ENCODE results near the gene CDKL5. TPM values are rescaled to one million over a fixed set of nuclear protein-coding genes. Genes with fewer than 3 reads are reported as not detected.

CDKL5 gene
- total RNA-seq (2014; rRNA removed; shearing (Covaris generic); ENCODE audit: low replicate concordance): 0.82 and 2.1 TPM in 2 replicates

GRCh38 chrX:18425199-18426003 lies at the start of gene CDKL5:
CDKL5 (plus strand) TSS chrX:18425608; CDS start chrX:18507097, 81,489 bp downstream.
- Histone ChIP-seq H2AFZ (ENCODE audit: low read length) (peak within 1 kb of the TSS; percentile 94), H3K9me2 (replicated peaks; ENCODE audit: insufficient read depth, low read length) (no peaks in the 10 kb centered on the region), H4K20me1 (ENCODE audit: insufficient read depth, low read depth, low read length) (no peaks in the 10 kb centered on the region), H3K4me1 (ENCODE audit: low read length) (peaks cover 18% of the 10 kb centered on the region), H3K4me3 (ENCODE audit: low read length) (peak within 1 kb of the TSS; percentile 71), H3K36me3 (ENCODE audit: insufficient read depth, low read length) (no peaks in the 10 kb centered on the region), H3K79me2 (ENCODE audit: low read length) (no peaks in the 10 kb centered on the region), H3K27me3 (ENCODE audit: low read length) (no peaks in the 10 kb centered on the region), H3K27ac (ENCODE audit: low read length) (no peak within 1 kb of the TSS), H3K4me2 (ENCODE audit: low read depth, low read length, poor library complexity, severe bottlenecking) (peak within 1 kb of the TSS; percentile 78), H3K9me3 (ENCODE audit: low read length) (no peaks in the 10 kb centered on the region), H3K9ac (ENCODE audit: low read length) (peak within 1 kb of the TSS; percentile 64)
- DNase-seq: peak; percentile 97

GRCh38 chrX:18377796-18378195 lies 47.6 kb upstream of the CDKL5 start:
- Histone ChIP-seq H4K20me1 (ENCODE audit: insufficient read depth, low read depth, low read length) (no peaks in the 10 kb centered on the region), H3K9me3 (ENCODE audit: low read length) (no peaks in the 10 kb centered on the region), H3K4me2 (ENCODE audit: low read depth, low read length, poor library complexity, severe bottlenecking) (no peak overlapping the region), H3K9ac (ENCODE audit: low read length) (no peak overlapping the region), H3K4me1 (ENCODE audit: low read length) (no peaks in the 10 kb centered on the region), H3K79me2 (ENCODE audit: low read length) (no peaks in the 10 kb centered on the region), H3K36me3 (ENCODE audit: insufficient read depth, low read length) (no peaks in the 10 kb centered on the region), H3K9me2 (replicated peaks; ENCODE audit: insufficient read depth, low read length) (no peaks in the 10 kb centered on the region), H3K4me3 (ENCODE audit: low read length) (no peak overlapping the region), H3K27ac (ENCODE audit: low read length) (no peak overlapping the region), H2AFZ (ENCODE audit: low read length) (no peak overlapping the region), H3K27me3 (ENCODE audit: low read length) (no peaks in the 10 kb centered on the region)
- DNase-seq: peak; percentile 75

- H3K27me3 ChIP-seq (ENCODE audit: low read length): no peaks in the 10 kb centered on the region
- no peak overlapping the region for H3K4me2 ChIP-seq (ENCODE audit: low read depth, low read length, poor library complexity, severe bottlenecking)
- H4K20me1 ChIP-seq (ENCODE audit: insufficient read depth, low read depth, low read length): no peaks in the 10 kb centered on the region
- no peaks in the 10 kb centered on the region for H3K36me3 ChIP-seq (ENCODE audit: insufficient read depth, low read length)
- no peaks in the 10 kb centered on the region for H3K79me2 ChIP-seq (ENCODE audit: low read length)
- DNase-seq: no peak
- H2AFZ ChIP-seq (ENCODE audit: low read length): no peak overlapping the region
- no peak overlapping the region for H3K4me3 ChIP-seq (ENCODE audit: low read length)
- no peaks in the 10 kb centered on the region for H3K9me2 ChIP-seq (replicated peaks; ENCODE audit: insufficient read depth, low read length)
- no peak overlapping the region for H3K27ac ChIP-seq (ENCODE audit: low read length)
- no peak overlapping the region for H3K9ac ChIP-seq (ENCODE audit: low read length)
- H3K4me1 ChIP-seq (ENCODE audit: low read length): no peaks in the 10 kb centered on the region
- no peaks in the 10 kb centered on the region for H3K9me3 ChIP-seq (ENCODE audit: low read length)
Observed at GRCh38 chrX:18389966-18390365, 35.4 kb upstream of the CDKL5 start.

- no peaks in the 10 kb centered on the region for H3K9me2 ChIP-seq (replicated peaks; ENCODE audit: insufficient read depth, low read length)
Observed at GRCh38 chrX:18390941-18391538, 34.4 kb upstream of the CDKL5 start.

GRCh38 chrX:18394477-18394876 lies 30.9 kb upstream of the CDKL5 start:
- H3K9me2 ChIP-seq (replicated peaks; ENCODE audit: insufficient read depth, low read length): no peaks in the 10 kb centered on the region

More at GRCh38 chrX:18390941-18391538, 34.4 kb upstream of the CDKL5 start:
- Histone ChIP-seq H3K27ac (ENCODE audit: low read length) (no peak overlapping the region), H2AFZ (ENCODE audit: low read length) (no peak overlapping the region), H3K4me1 (ENCODE audit: low read length) (no peaks in the 10 kb centered on the region), H3K9me3 (ENCODE audit: low read length) (no peaks in the 10 kb centered on the region), H3K9ac (ENCODE audit: low read length) (no peak overlapping the region), H3K79me2 (ENCODE audit: low read length) (no peaks in the 10 kb centered on the region), H3K4me3 (ENCODE audit: low read length) (no peak overlapping the region), H3K36me3 (ENCODE audit: insufficient read depth, low read length) (no peaks in the 10 kb centered on the region), H3K27me3 (ENCODE audit: low read length) (no peaks in the 10 kb centered on the region), H4K20me1 (ENCODE audit: insufficient read depth, low read depth, low read length) (no peaks in the 10 kb centered on the region), H3K4me2 (ENCODE audit: low read depth, low read length, poor library complexity, severe bottlenecking) (no peak overlapping the region)
- DNase-seq: peak; percentile 84

GRCh38 chrX:18401848-18402213 lies 23.6 kb upstream of the CDKL5 start:
- Histone ChIP-seq H3K79me2 (ENCODE audit: low read length) (no peaks in the 10 kb centered on the region), H3K9ac (ENCODE audit: low read length) (no peak overlapping the region), H4K20me1 (ENCODE audit: insufficient read depth, low read depth, low read length) (no peaks in the 10 kb centered on the region), H3K4me1 (ENCODE audit: low read length) (no peaks in the 10 kb centered on the region), H3K9me2 (replicated peaks; ENCODE audit: insufficient read depth, low read length) (no peaks in the 10 kb centered on the region), H3K36me3 (ENCODE audit: insufficient read depth, low read length) (no peaks in the 10 kb centered on the region), H3K4me2 (ENCODE audit: low read depth, low read length, poor library complexity, severe bottlenecking) (no peak overlapping the region), H3K27ac (ENCODE audit: low read length) (no peak overlapping the region), H3K9me3 (ENCODE audit: low read length) (no peaks in the 10 kb centered on the region), H3K4me3 (ENCODE audit: low read length) (no peak overlapping the region), H3K27me3 (ENCODE audit: low read length) (no peaks in the 10 kb centered on the region), H2AFZ (ENCODE audit: low read length) (no peak overlapping the region)
- DNase-seq: no peak

More at GRCh38 chrX:18394477-18394876, 30.9 kb upstream of the CDKL5 start:
- Histone ChIP-seq H3K9me3 (ENCODE audit: low read length) (no peaks in the 10 kb centered on the region), H2AFZ (ENCODE audit: low read length) (no peak overlapping the region), H3K27ac (ENCODE audit: low read length) (no peak overlapping the region), H3K27me3 (ENCODE audit: low read length) (no peaks in the 10 kb centered on the region), H3K9ac (ENCODE audit: low read length) (no peak overlapping the region), H3K4me3 (ENCODE audit: low read length) (no peak overlapping the region), H4K20me1 (ENCODE audit: insufficient read depth, low read depth, low read length) (no peaks in the 10 kb centered on the region), H3K79me2 (ENCODE audit: low read length) (no peaks in the 10 kb centered on the region), H3K4me2 (ENCODE audit: low read depth, low read length, poor library complexity, severe bottlenecking) (no peak overlapping the region), H3K4me1 (ENCODE audit: low read length) (no peaks in the 10 kb centered on the region), H3K36me3 (ENCODE audit: insufficient read depth, low read length) (no peaks in the 10 kb centered on the region)
- no peak for DNase-seq

- H3K36me3 ChIP-seq (ENCODE audit: insufficient read depth, low read length): no peaks in the 10 kb centered on the region
- H3K4me3 ChIP-seq (ENCODE audit: low read length): no peak overlapping the region
- H3K27me3 ChIP-seq (ENCODE audit: low read length): no peaks in the 10 kb centered on the region
- DNase-seq: no peak
- no peaks in the 10 kb centered on the region for H3K4me1 ChIP-seq (ENCODE audit: low read length)
- H3K9ac ChIP-seq (ENCODE audit: low read length): no peak overlapping the region
- H3K27ac ChIP-seq (ENCODE audit: low read length): no peak overlapping the region
- H2AFZ ChIP-seq (ENCODE audit: low read length): no peak overlapping the region
- no peaks in the 10 kb centered on the region for H3K9me2 ChIP-seq (replicated peaks; ENCODE audit: insufficient read depth, low read length)
- no peaks in the 10 kb centered on the region for H4K20me1 ChIP-seq (ENCODE audit: insufficient read depth, low read depth, low read length)
- no peaks in the 10 kb centered on the region for H3K9me3 ChIP-seq (ENCODE audit: low read length)
- H3K4me2 ChIP-seq (ENCODE audit: low read depth, low read length, poor library complexity, severe bottlenecking): no peak overlapping the region
- no peaks in the 10 kb centered on the region for H3K79me2 ChIP-seq (ENCODE audit: low read length)
Observed at GRCh38 chrX:18406531-18407266, 18.7 kb upstream of the CDKL5 start.

- Histone ChIP-seq H3K4me1 (ENCODE audit: low read length) (no peaks in the 10 kb centered on the region), H4K20me1 (ENCODE audit: insufficient read depth, low read depth, low read length) (no peaks in the 10 kb centered on the region), H3K9me2 (replicated peaks; ENCODE audit: insufficient read depth, low read length) (no peaks in the 10 kb centered on the region), H2AFZ (ENCODE audit: low read length) (no peak overlapping the region), H3K4me3 (ENCODE audit: low read length) (no peak overlapping the region), H3K27me3 (ENCODE audit: low read length) (no peaks in the 10 kb centered on the region), H3K27ac (ENCODE audit: low read length) (no peak overlapping the region), H3K79me2 (ENCODE audit: low read length) (no peaks in the 10 kb centered on the region), H3K9ac (ENCODE audit: low read length) (no peak overlapping the region), H3K36me3 (ENCODE audit: insufficient read depth, low read length) (no peaks in the 10 kb centered on the region), H3K4me2 (ENCODE audit: low read depth, low read length, poor library complexity, severe bottlenecking) (no peak overlapping the region), H3K9me3 (ENCODE audit: low read length) (no peaks in the 10 kb centered on the region)
- DNase-seq: no peak
Observed at GRCh38 chrX:18410038-18410437, 15.4 kb upstream of the CDKL5 start.
